Central memory CD4-positive, alpha-beta T cell (primary cell): Measurements from ENCODE around the gene NEUROG1.

Experiments
- DNase-seq: peaks from one replicate; pipeline ENCODE4 v3.0.0; 2022

The NEUROG1 gene

DNA sequence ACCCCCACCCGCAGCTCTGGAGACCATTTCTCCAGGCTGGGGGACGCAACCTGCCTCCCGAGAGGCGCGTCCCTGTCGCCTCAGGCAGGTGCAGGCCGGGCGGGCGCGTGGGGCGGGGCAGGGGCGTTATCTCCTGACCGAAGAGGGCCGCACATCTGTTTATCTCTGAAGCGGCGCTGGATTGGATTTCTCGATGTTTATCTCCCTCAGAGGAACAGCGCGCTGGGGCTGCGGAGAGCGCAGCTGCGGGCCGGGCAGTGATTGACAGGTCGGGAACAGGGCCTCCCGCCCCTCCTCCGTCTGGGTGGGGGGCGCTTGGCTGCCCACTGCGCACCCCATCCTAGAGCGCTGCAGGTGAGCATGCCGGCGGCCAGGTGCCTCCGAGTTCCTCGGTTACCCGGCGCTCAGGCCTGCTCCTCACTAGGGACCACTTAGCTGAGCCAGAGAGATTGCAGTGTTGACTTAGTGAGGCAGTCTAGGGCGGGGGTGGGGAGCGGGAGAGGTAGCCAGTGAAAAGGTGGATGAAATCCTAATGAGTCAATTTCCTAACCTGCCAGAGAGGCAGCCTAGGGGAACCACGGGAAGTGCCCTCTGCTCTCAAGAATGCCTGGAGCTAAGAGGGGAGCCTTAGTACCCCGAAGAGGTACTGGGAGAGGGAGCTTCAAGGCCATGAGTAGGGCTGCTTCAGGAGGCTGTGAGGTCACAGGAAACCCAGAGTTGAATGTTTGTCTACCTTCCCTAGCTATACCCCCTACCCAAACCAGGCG is 44.0 kb downstream of the NEUROG1 start:
- DNase-seq = no peak

DNA sequence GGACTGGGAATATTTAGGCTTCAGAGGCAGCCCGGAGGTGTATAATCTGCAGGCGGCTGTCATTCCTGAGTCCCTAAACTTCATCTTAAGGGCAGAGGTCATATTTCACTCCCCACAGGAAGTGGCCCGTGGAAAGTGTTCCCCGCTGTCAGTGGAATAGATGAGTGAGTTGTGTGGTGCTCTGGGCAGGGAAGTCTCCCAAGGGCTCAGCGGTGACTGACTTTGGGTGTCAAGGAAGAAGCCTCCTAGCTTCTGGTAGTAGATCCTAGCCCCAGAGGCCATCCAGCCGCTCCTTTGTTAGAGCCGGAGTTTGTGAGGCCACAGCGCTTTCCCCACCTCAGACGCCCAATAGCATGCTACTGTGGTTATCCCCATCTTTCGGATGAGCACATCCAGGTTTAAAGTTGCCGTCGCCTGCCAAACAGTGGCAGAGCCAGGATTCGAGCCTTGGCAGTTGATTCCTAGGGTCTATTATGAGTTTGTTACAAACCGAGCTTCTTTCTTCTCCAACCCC is 44.7 kb downstream of the NEUROG1 start:
- DNase-seq = no peak

DNA sequence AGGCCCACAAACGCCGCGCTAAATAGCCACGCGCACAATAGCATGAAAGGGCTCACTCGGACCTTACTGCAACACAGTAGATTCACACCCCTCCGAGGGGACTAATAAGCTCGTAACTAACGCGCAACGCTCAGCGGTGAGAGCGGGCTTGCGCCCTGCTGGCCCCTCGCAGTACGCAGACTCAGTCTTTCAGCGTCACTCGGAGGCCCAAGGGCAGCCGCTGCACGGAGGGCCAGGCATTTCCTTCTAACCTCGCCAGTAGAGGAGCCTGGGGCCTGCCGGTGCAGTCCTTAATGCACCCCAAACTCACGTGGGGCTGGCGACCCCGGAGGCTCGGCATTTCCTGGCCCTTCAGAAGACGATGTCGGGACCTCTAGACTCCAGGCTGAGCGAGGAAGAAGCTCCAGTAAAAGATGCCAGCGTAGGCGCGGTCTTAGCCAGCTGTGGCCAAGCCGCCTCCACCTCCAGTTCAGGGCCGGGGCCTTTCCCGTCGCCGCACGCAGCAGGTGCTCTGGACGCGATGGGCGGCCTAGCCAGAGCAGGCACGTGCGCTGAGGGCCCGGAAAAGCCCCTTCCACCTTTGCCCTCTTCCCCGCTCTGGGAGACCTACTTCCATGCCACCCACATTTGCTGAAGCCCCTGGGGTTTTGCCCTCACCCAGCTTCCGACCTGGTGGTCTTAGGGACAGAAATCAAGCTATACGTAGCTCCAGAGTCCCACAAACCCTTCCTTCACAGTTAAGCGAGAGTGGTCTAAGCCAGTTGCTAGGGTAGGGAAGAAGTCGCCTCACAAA is 45.3 kb downstream of the NEUROG1 start:
- no peak for DNase-seq

DNA sequence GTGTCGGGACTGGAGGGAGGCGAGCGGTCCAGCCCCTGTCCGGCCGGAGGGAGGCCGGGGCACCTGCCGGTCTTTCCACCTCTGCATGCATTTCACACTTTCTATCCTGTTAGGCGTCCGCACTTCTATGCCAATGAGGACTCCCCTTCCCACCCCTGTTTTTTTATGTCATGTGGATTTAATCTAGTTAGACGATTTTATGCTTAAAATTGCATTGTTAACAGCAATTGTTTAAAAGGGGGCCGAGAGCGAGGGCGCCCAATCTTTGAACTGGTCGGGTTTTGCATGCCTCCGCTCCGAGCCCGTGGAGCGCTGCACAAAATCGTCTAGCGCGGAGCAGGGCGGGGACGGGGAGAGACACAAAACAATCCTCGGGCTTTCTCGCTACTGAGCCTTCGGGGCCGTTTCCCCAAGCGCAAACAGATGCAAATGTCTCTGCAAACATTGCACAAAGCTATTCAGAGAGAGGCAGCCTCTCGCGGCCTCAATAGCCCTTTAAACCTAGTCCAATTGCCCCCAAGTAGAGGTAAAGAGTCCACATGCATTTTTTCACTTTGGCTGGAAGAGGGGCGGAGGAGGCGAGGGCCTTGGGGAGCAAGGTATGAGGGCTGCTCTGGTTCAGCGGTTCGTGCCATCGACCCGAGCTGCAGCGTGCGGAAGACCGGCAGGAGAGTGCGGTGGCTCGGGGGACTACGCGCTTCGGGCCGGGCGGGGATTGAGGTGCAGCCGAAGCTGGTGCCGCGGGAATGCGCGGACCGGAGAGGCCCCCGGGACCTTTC is 46.1 kb downstream of the NEUROG1 start:
- no peak for DNase-seq

DNA sequence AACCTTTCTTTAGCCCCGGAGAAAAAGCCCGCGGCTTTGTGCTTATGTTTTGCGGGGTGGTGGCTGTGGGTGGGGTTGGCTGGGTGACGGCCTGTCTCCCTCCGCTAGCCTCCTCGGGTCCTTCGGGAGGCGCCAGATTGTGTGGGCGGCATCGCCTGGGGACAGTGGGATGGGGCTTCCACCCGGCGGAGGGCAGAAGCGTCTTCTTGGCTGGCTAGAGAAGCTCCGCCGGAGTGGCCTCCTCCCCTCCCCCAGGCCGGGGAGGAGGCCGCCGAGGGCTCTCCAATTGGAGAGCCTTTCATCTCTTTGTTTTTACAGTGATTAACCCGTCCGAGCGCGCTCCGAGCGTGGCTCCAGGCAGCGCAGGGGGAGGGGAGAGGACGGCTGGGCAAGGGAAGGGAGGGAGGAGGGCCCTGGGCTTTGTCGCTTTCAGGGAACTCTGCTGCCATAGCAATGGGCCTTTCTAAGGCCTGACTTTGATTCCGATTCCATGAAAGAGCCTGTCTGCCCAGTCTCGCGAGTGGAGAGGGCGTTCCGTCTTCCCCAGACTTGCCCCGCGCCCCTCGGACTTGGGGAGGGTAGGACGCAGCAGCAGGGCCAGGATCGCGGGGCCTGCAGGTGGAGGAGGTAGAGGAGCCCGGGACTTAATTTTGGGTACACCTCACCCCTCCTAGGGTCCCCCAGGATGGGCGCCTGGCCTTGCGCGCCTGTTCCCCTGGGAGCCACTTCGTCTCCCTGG is 46.9 kb downstream of the NEUROG1 start:
- DNase-seq = no peak

DNA sequence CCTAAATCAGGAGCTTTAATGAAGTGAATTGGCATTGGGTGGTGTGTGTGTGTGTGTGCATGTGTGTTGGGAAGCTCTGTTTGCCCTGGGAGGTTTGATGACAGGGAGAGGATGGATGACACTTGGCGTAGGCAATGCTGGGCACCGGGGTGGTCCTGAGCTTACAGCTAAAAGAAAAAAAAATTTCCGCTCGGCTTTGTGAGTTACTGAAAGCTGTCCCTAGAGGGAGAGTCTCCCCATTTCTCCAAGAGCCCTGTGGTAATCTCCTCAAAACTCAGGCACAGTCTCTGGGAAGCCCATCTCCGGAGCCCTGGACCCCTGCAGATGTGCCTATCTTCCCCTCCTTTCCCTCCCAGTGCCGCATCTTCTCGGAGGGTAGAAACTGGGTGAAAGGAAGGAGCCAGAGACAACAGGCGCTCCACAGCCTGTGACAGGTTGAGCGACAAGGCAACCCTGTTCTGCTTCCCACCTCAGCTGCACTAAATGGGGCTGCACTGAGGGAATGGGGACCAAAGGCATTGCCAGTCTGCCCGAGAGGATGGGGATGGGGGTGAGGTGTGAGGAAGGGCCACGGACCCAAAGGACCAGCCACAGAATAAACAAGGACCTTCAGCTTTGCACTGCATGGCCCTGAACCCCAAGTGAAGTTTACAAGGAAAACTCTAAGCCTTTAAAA is 47.8 kb downstream of the NEUROG1 start:
- no peak for DNase-seq

DNA sequence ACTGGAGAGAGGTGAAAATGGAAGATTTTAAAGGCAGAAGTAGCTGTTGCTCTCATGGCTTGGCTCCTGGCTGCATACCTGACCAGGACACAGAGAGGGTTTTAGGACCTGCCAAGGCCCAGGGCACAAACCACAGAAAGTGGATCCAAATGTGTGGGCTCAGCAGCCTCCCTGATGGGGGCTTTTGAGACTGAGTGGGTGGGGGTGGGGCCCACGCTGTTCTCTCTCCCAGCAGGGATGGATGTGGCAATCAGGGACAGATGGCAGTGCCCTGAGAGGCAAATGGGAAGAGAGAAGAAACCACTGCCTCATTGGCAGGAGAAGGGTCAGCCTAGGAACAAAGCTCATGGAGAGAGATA is 48.7 kb downstream of the NEUROG1 start:
- DNase-seq = no peak

DNA sequence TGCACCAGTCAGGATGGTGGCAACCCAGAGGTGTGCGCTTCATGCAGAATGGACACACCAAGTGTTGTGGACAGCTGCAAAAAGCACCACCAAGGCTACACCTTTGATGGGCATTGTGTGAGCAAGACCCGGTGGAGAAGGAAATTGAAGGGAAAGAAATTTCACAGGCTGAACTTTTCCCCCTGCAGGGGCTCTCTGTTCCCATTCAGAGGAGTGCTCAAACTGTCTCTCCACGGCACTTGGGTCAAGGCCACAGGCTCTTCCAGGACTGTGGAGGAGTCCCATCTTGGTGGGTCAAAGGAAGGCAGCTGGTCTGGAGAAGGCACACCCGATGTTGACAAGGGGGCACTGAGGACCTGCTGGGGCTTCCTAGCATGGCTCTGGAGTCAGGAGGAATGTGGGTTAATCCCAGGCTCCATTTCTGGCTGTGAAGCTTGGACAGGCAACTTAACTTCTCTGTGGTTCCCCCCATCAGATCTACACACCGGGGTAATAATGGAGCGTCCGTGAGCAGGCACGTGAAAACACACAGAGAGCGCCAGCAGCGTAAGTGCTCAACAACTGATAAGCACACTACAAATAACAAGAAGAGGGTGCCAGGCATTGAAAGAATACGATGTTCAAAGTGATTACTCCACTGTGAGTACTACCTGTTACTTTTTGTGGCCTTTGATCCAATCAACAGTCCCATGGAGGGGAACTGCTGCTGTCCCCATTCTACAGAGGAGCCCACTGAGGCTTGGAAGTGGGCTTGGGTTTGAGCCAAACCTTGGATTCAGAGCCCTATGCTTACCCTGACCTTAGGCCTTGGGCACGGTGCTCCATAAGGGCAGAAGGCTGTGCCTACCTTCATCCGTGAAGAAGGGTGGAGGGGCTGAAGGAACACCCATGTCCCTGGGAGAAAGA is 49.4 kb downstream of the NEUROG1 start:
- no peak for DNase-seq

DNA sequence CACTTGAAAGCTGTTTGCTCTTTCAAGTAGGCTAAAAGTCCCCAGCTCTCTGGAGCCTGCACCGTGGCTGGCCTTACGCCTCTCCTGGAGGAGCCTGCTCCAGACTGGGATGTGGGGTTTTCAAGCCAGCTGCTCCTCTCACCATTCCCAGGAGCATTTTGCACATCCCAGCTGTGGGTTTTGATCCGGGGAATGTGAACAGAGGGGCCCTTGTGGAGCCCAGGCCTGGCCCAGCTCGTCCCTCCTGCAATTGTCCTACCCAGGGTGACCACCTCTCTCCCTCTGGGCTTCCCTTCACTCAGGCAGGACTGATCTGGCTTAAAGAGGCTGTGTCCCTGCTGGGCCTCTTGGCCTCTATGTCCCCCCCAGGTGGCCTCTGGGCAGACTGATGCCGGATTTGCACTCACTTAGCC is 51.1 kb downstream of the NEUROG1 start:
- no peak for DNase-seq
